Regular cardiac myocyte (primary cell): ENCODE data around the gene DNASE1L2. TPM values are rescaled to one million over a fixed set of nuclear protein-coding genes. Genes with fewer than 3 reads are reported as not detected.

Source experiments
- total RNA-seq: library from RNA; depleted of rRNA; stranded (reverse); fragments of >200 nt; gene quantifications from 2 replicates; pipeline ENCODE4 v1.2.3, GENCODE V29; 2014

DNASE1L2 gene
- 0.56 and 0.58 TPM in 2 replicates for total RNA-seq

GRCh38 chr16:2236337-2237101 is at the start of gene DNASE1L2:
TSS of gene DNASE1L2 (plus strand) at chr16:2236444. CDS start at chr16:2236817, 373 bp downstream.

GRCh38 chr16:2196162-2196980 is 39.9 kb upstream of the DNASE1L2 start, which contains the start of gene CASKIN1:
TSS of gene CASKIN1 (minus strand) at chr16:2196605. CDS start at chr16:2196432, 173 bp downstream.

GRCh38 chr16:2205104-2205966 is 30.9 kb upstream of the DNASE1L2 start, which contains the start of gene MLST8:
TSS of gene MLST8 (plus strand) at chr16:2205454. CDS start at chr16:2206086, 632 bp downstream.

GRCh38 chr16:2210386-2211365 is 25.6 kb upstream of the DNASE1L2 start, which contains the start of gene BRICD5:
TSS of gene BRICD5 (minus strand) at chr16:2210863. CDS start at chr16:2210833, 30 bp downstream.

GRCh38 chr16:2214719-2214968 is 21.6 kb upstream of the DNASE1L2 start, which contains the start of gene PGP:
TSS of gene PGP (minus strand) at chr16:2214840. CDS start at chr16:2214777, 63 bp downstream.

GRCh38 chr16:2223221-2223941 is 12.9 kb upstream of the DNASE1L2 start, which contains the start of gene E4F1:
TSS of gene E4F1 (plus strand) at chr16:2223591. CDS start at chr16:2223614, 23 bp downstream.

GRCh38 chr16:2251296-2252111 is 15.3 kb downstream of the DNASE1L2 start, which contains the start of gene ECI1:
TSS of gene ECI1 (minus strand) at chr16:2251587. CDS start at chr16:2251566, 21 bp downstream.

GRCh38 chr16:2267913-2268666 is 31.8 kb downstream of the DNASE1L2 start, which contains the start of gene RNPS1:
TSS of gene RNPS1 (minus strand) at chr16:2268126. CDS start at chr16:2264643, 3,483 bp downstream.

Other genes starting within 250 kb of the DNASE1L2 start
- 2.3 and 2.8 TPM in 2 replicates for gene SYNGR3, start 246.5 kb upstream of the DNASE1L2 start, total RNA-seq
- gene ZNF598, start 226.6 kb upstream of the DNASE1L2 start, total RNA-seq: 8.5 and 21.1 TPM in 2 replicates
- 0.28 and 0.58 TPM in 2 replicates for gene NPW, start 216.7 kb upstream of the DNASE1L2 start, total RNA-seq
- 20.6 and 41.8 TPM in 2 replicates for gene NHERF2, start 209.5 kb upstream of the DNASE1L2 start, total RNA-seq
- gene NTHL1, start 188.6 kb upstream of the DNASE1L2 start, total RNA-seq: 20.6 and 28.9 TPM in 2 replicates
- 35.9 and 45.7 TPM in 2 replicates for gene TSC2, start 188.5 kb upstream of the DNASE1L2 start, total RNA-seq
- 96.4 and 129 TPM in 2 replicates for gene PKD1, start 100.5 kb upstream of the DNASE1L2 start, total RNA-seq
- gene RAB26, start 87.8 kb upstream of the DNASE1L2 start, total RNA-seq: 0.56 and 0.58 TPM in 2 replicates
- 33.8 and 44.3 TPM in 2 replicates for gene TRAF7, start 80.7 kb upstream of the DNASE1L2 start, total RNA-seq
- gene CASKIN1, start 39.8 kb upstream of the DNASE1L2 start, total RNA-seq: 0.19 and 0.56 TPM in 2 replicates
- gene MLST8, start 31.0 kb upstream of the DNASE1L2 start, total RNA-seq: 20.3 and 34.1 TPM in 2 replicates
- 0.77 and 1.7 TPM in 2 replicates for gene BRICD5, start 25.6 kb upstream of the DNASE1L2 start, total RNA-seq
- 10.1 and 22.8 TPM in 2 replicates for gene PGP, start 21.6 kb upstream of the DNASE1L2 start, total RNA-seq
- 28.6 and 35.0 TPM in 2 replicates for gene E4F1, start 12.9 kb upstream of the DNASE1L2 start, total RNA-seq
- 21.4 and 30.5 TPM in 2 replicates for gene ECI1, start 15.1 kb downstream of the DNASE1L2 start, total RNA-seq
- 39.2 and 117 TPM in 2 replicates for gene RNPS1, start 31.7 kb downstream of the DNASE1L2 start, total RNA-seq
- gene ABCA3, start 104.3 kb downstream of the DNASE1L2 start, total RNA-seq: 2.1 and 2.8 TPM in 2 replicates
- gene CCNF, start 193.0 kb downstream of the DNASE1L2 start, total RNA-seq: 4.2 and 37.0 TPM in 2 replicates
- 1.7 and 12.5 TPM in 2 replicates for gene TEDC2, start 223.7 kb downstream of the DNASE1L2 start, total RNA-seq
- 0.19 and 0.56 TPM in 2 replicates for gene NTN3, start 234.9 kb downstream of the DNASE1L2 start, total RNA-seq
- 11.3 and 16.3 TPM in 2 replicates for gene TBC1D24, start 238.7 kb downstream of the DNASE1L2 start, total RNA-seq